Measurements from ENCODE around the gene DYRK1A.
A peak's percentile ranks its signal among the peaks of the same experiment; 100 is the strongest.

DNA sequence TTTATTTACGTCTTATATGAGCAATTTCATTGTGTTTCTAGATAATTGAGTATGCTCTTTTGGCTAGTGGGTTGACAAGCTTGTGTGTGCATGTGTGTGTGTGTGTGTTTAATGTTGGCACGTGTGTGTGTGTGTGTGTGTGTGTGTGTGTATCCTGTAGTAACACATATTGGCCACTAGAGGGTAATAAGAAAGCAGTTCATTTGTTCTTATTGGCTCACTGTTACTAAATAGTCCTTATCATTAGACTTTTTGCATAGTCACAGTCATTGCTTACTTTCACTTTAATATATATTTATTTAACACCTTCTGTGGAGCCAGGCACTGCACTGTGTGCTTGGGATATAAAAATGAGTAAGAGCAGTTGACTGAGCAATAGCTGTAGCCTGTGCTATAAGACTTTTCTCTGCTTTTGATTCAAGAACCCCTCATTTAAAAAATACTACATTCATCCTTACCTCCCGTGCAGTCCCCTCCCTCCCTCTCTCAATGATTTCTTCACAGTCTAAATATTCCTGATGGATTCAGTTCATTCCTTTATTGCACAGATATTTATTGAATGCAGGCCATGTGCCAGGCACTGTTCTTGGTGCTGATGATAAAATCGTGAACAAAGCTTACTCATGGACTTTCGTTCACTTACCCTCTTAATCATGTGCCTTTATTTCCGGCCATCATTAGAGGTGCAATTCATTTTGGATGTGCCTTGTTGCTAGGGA lies 96.7 kb downstream of the DYRK1A start:
- TF ChIP-seq, protein P1, sequence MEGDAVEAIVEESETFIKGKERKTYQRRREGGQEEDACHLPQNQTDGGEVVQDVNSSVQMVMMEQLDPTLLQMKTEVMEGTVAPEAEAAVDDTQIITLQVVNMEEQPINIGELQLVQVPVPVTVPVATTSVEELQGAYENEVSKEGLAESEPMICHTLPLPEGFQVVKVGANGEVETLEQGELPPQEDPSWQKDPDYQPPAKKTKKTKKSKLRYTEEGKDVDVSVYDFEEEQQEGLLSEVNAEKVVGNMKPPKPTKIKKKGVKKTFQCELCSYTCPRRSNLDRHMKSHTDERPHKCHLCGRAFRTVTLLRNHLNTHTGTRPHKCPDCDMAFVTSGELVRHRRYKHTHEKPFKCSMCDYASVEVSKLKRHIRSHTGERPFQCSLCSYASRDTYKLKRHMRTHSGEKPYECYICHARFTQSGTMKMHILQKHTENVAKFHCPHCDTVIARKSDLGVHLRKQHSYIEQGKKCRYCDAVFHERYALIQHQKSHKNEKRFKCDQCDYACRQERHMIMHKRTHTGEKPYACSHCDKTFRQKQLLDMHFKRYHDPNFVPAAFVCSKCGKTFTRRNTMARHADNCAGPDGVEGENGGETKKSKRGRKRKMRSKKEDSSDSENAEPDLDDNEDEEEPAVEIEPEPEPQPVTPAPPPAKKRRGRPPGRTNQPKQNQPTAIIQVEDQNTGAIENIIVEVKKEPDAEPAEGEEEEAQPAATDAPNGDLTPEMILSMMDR (IDR thresholded peaks at IDR 0.05; ENCODE audit: low read length): peak; percentile 84
- TF ChIP-seq EZH2 (optimal IDR thresholded peaks at IDR 0.05; ENCODE audit: low read depth, low read length) (no peak), EZH2phosphoT487 (IDR thresholded peaks at IDR 0.05; ENCODE audit: low read length) (no peak)

All from MM.1S (cell line).